ENCODE results near the gene ALKBH5. TPM values are rescaled to one million over a fixed set of nuclear protein-coding genes. Genes with fewer than 3 reads are reported as not detected.

The ALKBH5 gene
- total RNA-seq, 2 experiments from 2014 or later: 118 to 125 TPM

- no peaks in the 10 kb centered on the region for H3K27me3 Mint-ChIP-seq
- DNase-seq: no peak
- H3K36me3 Mint-ChIP-seq (ENCODE audit: low read depth): peaks cover 33% of the 10 kb centered on the region
- H3K27ac Mint-ChIP-seq: no peak overlapping the region
- peak overlapping the region; percentile 7 for H3K4me3 Mint-ChIP-seq
- ChIA-PET POLR2A (interaction anchor here (1.2 to 1.7 kb wide), 3 partner anchors 15 to 32 kb away, joined by 3 to 5 read pairs (median 4); partner anchors contain the start of gene LLGL1), CTCF (interaction anchor here (1.2 kb wide), 1 partner anchor 8 kb away, joined by 5 read pairs; no protein-coding TSS in a partner anchor)
- H3K4me1 Mint-ChIP-seq: peaks cover 31% of the 10 kb centered on the region
- no peaks in the 10 kb centered on the region for H3K9me3 Mint-ChIP-seq
Measured at GRCh38 chr17:18256351-18256750, 72.7 kb downstream of the ALKBH5 start.

- Mint-ChIP-seq H3K27ac (no peak overlapping the region), H3K9me3 (no peaks in the 10 kb centered on the region), H3K4me1 (peaks cover 35% of the 10 kb centered on the region), H3K27me3 (no peaks in the 10 kb centered on the region), H3K36me3 (ENCODE audit: low read depth) (peaks cover 29% of the 10 kb centered on the region), H3K4me3 (peak overlapping the region; percentile 95)
- DNase-seq: no peak
- CTCF ChIA-PET: interaction anchor here (1.2 kb wide), 1 partner anchor 8 kb away, joined by 5 read pairs; no protein-coding TSS in a partner anchor
- POLR2A ChIA-PET: interaction anchor here (0.7 to 1.7 kb wide), 5 partner anchors 8 to 58 kb away, joined by 3 to 5 read pairs (median 3); partner anchors contain the start of genes LLGL1, SMCR8 and TOP3A
Measured at GRCh38 chr17:18256776-18257175, 73.1 kb downstream of the ALKBH5 start.

- peak overlapping the region; percentile 91 for H3K27ac Mint-ChIP-seq
- no peaks in the 10 kb centered on the region for H3K27me3 Mint-ChIP-seq
- peaks cover 39% of the 10 kb centered on the region for H3K4me1 Mint-ChIP-seq
- peaks cover 28% of the 10 kb centered on the region for H3K36me3 Mint-ChIP-seq (ENCODE audit: low read depth)
- peak; percentile 26 for DNase-seq
- H3K4me3 Mint-ChIP-seq: peak overlapping the region; percentile 95
- H3K9me3 Mint-ChIP-seq: no peaks in the 10 kb centered on the region
- ChIA-PET POLR2A (interaction anchor here (0.6 to 1.7 kb wide), 7 partner anchors 9 to 105 kb away, joined by 3 to 5 read pairs (median 3); partner anchors contain the start of genes SMCR8 and TOP3A), CTCF (interaction anchor here (1.2 kb wide), 1 partner anchor 9 kb away, joined by 5 read pairs; no protein-coding TSS in a partner anchor)
Measured at GRCh38 chr17:18257268-18257981, 73.8 kb downstream of the ALKBH5 start.

- no peaks in the 10 kb centered on the region for H3K9me3 Mint-ChIP-seq
- CTCF ChIA-PET: no interaction called here
- DNase-seq: peak; percentile 64
- no peaks in the 10 kb centered on the region for H3K27me3 Mint-ChIP-seq
- peak overlapping the region; percentile 95 for H3K4me3 Mint-ChIP-seq
- H3K27ac Mint-ChIP-seq: peak overlapping the region; percentile 91
- peaks cover 40% of the 10 kb centered on the region for H3K4me1 Mint-ChIP-seq
- H3K36me3 Mint-ChIP-seq (ENCODE audit: low read depth): peaks cover 25% of the 10 kb centered on the region
- POLR2A ChIA-PET: interaction anchor here (0.6 to 1.4 kb wide), 4 partner anchors 10 to 105 kb away, joined by 3 to 4 read pairs (median 3); partner anchors contain the start of genes SMCR8 and TOP3A
Measured at GRCh38 chr17:18257982-18258355, 74.3 kb downstream of the ALKBH5 start.

- Mint-ChIP-seq H3K4me1 (peaks cover 40% of the 10 kb centered on the region), H3K36me3 (ENCODE audit: low read depth) (peaks cover 23% of the 10 kb centered on the region), H3K4me3 (peak within 1 kb of the TSS; percentile 95), H3K27me3 (no peaks in the 10 kb centered on the region), H3K9me3 (no peaks in the 10 kb centered on the region), H3K27ac (peak within 1 kb of the TSS; percentile 91)
- DNase-seq: peak; percentile 57
- ChIA-PET POLR2A (interaction anchor here (1.1 to 2.4 kb wide), 4 partner anchors 9 to 104 kb away, joined by 3 to 6 read pairs (median 4); partner anchors contain the start of genes SMCR8 and TOP3A), CTCF (interaction anchor here (1.2 kb wide), 1 partner anchor 9 kb away, joined by 6 read pairs; no protein-coding TSS in a partner anchor)
Measured at GRCh38 chr17:18258356-18259038, 74.9 kb downstream of the ALKBH5 start, which contains the start of gene FLII. Gene FLII (minus strand): TSS chr17:18258738. CDS start chr17:18258690, 48 bp downstream.

Other genes with a start within 250 kb of the ALKBH5 start
- 10 to 100 TPM; 29.3 to 30.3 TPM for gene TOM1L2, start 211.4 kb upstream of the ALKBH5 start, total RNA-seq
- not detected for gene DRC3, start 211.0 kb upstream of the ALKBH5 start, total RNA-seq
- 10 to 100 TPM; 22.1 to 22.3 TPM for gene ATPAF2, start 144.7 kb upstream of the ALKBH5 start, total RNA-seq
- 10 to 100 TPM in 1 of 2 experiments, 1 to 10 TPM in 1; 9.3 to 10.2 TPM for gene GID4, start 144.4 kb upstream of the ALKBH5 start, total RNA-seq
- gene DRG2, start 95.9 kb upstream of the ALKBH5 start, total RNA-seq: 10 to 100 TPM; 46.3 to 46.5 TPM
- gene MYO15A, start 75.1 kb upstream of the ALKBH5 start, total RNA-seq: under 1 TPM; 0.30 to 0.60 TPM
- 10 to 100 TPM; 22.8 to 22.9 TPM for gene LLGL1, start 41.8 kb downstream of the ALKBH5 start, total RNA-seq
- 100 to 1,000 TPM; 336 TPM for gene FLII, start 74.9 kb downstream of the ALKBH5 start, total RNA-seq
- gene MIEF2, start 76.8 kb downstream of the ALKBH5 start, total RNA-seq: 10 to 100 TPM in 1 of 2 experiments, 1 to 10 TPM in 1; 9.2 to 10.9 TPM
- gene TOP3A, start 131.2 kb downstream of the ALKBH5 start, total RNA-seq: 10 to 100 TPM; 51.4 to 54.9 TPM
- gene SMCR8, start 131.5 kb downstream of the ALKBH5 start, total RNA-seq: 10 to 100 TPM; 27.0 to 27.9 TPM
- 10 to 100 TPM; 38.1 to 41.1 TPM for gene SHMT1, start 179.7 kb downstream of the ALKBH5 start, total RNA-seq
- gene EVPLL, start 193.9 kb downstream of the ALKBH5 start, total RNA-seq: not detected